NB4 (cell line): Measurements from ENCODE around the gene TBCCD1.

ENCODE experiments used
- MYC ChIP-seq: IDR thresholded peaks from 2 replicates; pipeline ENCODE4 v1.6.1; 2011; ENCODE audit warnings: low read depth, low read length
- POLR2A ChIP-seq: IDR thresholded peaks from 2 replicates; pipeline ENCODE4 v1.6.1; 2011; ENCODE audit warnings: mild to moderate bottlenecking; ENCODE audit not compliant: insufficient read length; ENCODE audit errors: extremely low read depth

GRCh38 chr3:186599142-186599784 lies 32.1 kb upstream of the TBCCD1 start:
- TF ChIP-seq MYC (no peak), POLR2A (no peak)
